GM20000 (cell line): ENCODE measurements around the gene TIPARP.

Source experiments
- DNase-seq: peaks from one replicate; pipeline ENCODE4 v3.0.0; 2012; ENCODE audit warnings: low spot score
- CTCF ChIP-seq: IDR thresholded peaks from 2 replicates; pipeline ENCODE4 v1.5.1; 2012; ENCODE audit warnings: mild to moderate bottlenecking, control low read depth; ENCODE audit errors: extremely low read depth, missing control alignments

The TIPARP gene

GRCh38 chr3:156631323-156631722, 43.1 kb upstream of the TIPARP start:
- DNase-seq = no peak
- TF ChIP-seq CTCF = no peak

GRCh38 chr3:156632601-156633000, 41.8 kb upstream of the TIPARP start:
- no peak for TF ChIP-seq CTCF
- DNase-seq = no peak

GRCh38 chr3:156633335-156633734, 41.1 kb upstream of the TIPARP start:
- no peak for DNase-seq
- TF ChIP-seq CTCF = no peak

GRCh38 chr3:156635034-156635433, 39.4 kb upstream of the TIPARP start:
- TF ChIP-seq CTCF = no peak
- no peak for DNase-seq

- no peak for TF ChIP-seq CTCF
- no peak for DNase-seq
Measured at GRCh38 chr3:156635973-156636372, 38.4 kb upstream of the TIPARP start.

GRCh38 chr3:156637480-156638022, 36.8 kb upstream of the TIPARP start:
- no peak for DNase-seq
- TF ChIP-seq CTCF = no peak

- no peak for TF ChIP-seq CTCF
- no peak for DNase-seq
Measured at GRCh38 chr3:156638271-156638670, 36.1 kb upstream of the TIPARP start.
